GM12892 (cell line): Measurements from ENCODE around the gene DNAJC13.

Experiments
- POLR2A ChIP-seq: IDR thresholded peaks from 2 replicates; pipeline ENCODE4 v1.6.1; 2011; ENCODE audit warnings: low read depth, low read length, control low read depth
- POLR2AphosphoS5 ChIP-seq: IDR thresholded peaks from 2 replicates; pipeline ENCODE4 v1.6.1; 2011; ENCODE audit warnings: low read depth, low read length, control low read depth
- TAF1 ChIP-seq: IDR thresholded peaks from 2 replicates; pipeline ENCODE4 v1.6.1; 2011; ENCODE audit warnings: low read depth, mild to moderate bottlenecking, control low read depth, low read length, borderline replicate concordance

GRCh38 chr3:132406587-132406986, 10.7 kb upstream of the DNAJC13 start:
- TF ChIP-seq POLR2AphosphoS5 (no peak), POLR2A (no peak), TAF1 (no peak)
